HG02588 (cell line): ENCODE measurements around the gene MSMB.

Experiments used
- ATAC-seq: cut with Tn5 transposase; IDR thresholded peaks from one replicate; pipeline ENCODE4 v1.9.1; 2021; ENCODE audit warnings: mild to moderate bottlenecking, moderate library complexity; ENCODE audit not compliant: unreplicated experiment

MSMB gene

GRCh38 chr10:46035923-46036849 is 9.9 kb downstream of the MSMB start:
- no peak for ATAC-seq

- no peak for ATAC-seq
These were observed 12.5 kb downstream of the MSMB start for GRCh38 chr10:46033602-46034011.

GRCh38 chr10:46031648-46032532 is 14.2 kb downstream of the MSMB start:
- no peak for ATAC-seq

GRCh38 chr10:46030091-46030937 is 15.8 kb downstream of the MSMB start, which contains the start of gene NCOA4:
Gene NCOA4 (minus strand): TSS chr10:46030623. CDS start chr10:46016680, 13,943 bp downstream.
- peak; percentile 96 for ATAC-seq

- ATAC-seq = no peak
These were observed 16.5 kb downstream of the MSMB start for GRCh38 chr10:46029461-46030030.

- peak; percentile 45 for ATAC-seq
These were observed 17.2 kb downstream of the MSMB start for GRCh38 chr10:46028584-46029460.

GRCh38 chr10:46026106-46026505 is 20.0 kb downstream of the MSMB start:
- no peak for ATAC-seq

- ATAC-seq = no peak
These were observed 20.7 kb downstream of the MSMB start for GRCh38 chr10:46025406-46025805.

- no peak for ATAC-seq
These were observed 21.1 kb downstream of the MSMB start for GRCh38 chr10:46024948-46025347.

- peak; percentile 93 for ATAC-seq
These were observed 22.9 kb downstream of the MSMB start for GRCh38 chr10:46022978-46023702.

GRCh38 chr10:46020344-46020657 is 25.8 kb downstream of the MSMB start:
- ATAC-seq = no peak

GRCh38 chr10:46019569-46020343 is 26.3 kb downstream of the MSMB start:
- ATAC-seq = no peak

- ATAC-seq = no peak
These were observed 26.9 kb downstream of the MSMB start for GRCh38 chr10:46019177-46019528.

- ATAC-seq = no peak
These were observed 27.5 kb downstream of the MSMB start for GRCh38 chr10:46018453-46019176.

GRCh38 chr10:46017733-46018132 is 28.3 kb downstream of the MSMB start:
- ATAC-seq = no peak

- no peak for ATAC-seq
These were observed 29.3 kb downstream of the MSMB start for GRCh38 chr10:46016811-46017210.

- ATAC-seq = no peak
These were observed 29.9 kb downstream of the MSMB start for GRCh38 chr10:46016190-46016589.
